ENCODE results near the gene ZNF415.
"Not testable (repeated sequence)": the region's sequence is repeated elsewhere in the genome, so short reads cannot be mapped to it uniquely, and the experiment has no call there.

Gene ZNF415

DNA sequence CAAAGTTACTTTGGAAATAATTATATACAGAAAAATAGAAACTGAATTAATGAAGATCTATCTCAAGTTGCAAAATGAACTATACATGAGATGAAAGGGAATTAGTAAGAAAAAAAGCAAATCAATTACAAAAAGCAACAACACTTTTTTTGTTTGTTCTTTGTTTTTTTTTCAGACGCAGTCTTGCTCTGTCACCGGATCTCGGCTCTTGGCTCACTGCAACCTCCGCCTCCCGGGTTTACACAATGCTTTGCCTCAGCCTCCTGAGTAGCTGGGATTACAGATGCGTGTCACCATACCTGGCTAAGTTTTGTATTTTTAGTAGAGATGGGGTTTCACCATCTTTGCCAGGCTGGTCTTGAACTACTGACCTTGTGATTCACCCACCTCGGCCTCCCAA lies 2.2 kb downstream of the ZNF415 start:
- no peak overlapping the region for H3K4me3 ChIP-seq (ENCODE audit: low read length, poor library complexity, severe bottlenecking)
- H3K36me3 ChIP-seq (ENCODE audit: insufficient read depth, low read length): no peaks in the 10 kb centered on the region
- H3K79me2 ChIP-seq (ENCODE audit: insufficient read depth, low read length): peaks cover 11% of the 10 kb centered on the region; the same call in 1 of the 2 replicates
- H3K9ac ChIP-seq (ENCODE audit: low read depth, low read length, poor library complexity, severe bottlenecking): no peak overlapping the region
- H3K4me2 ChIP-seq (ENCODE audit: low read depth, low read length, poor library complexity, severe bottlenecking): peak overlapping the region; percentile 69
- no peaks in the 10 kb centered on the region for H3F3A ChIP-seq (ENCODE audit: low read depth)
- H2AFZ ChIP-seq (ENCODE audit: low read length): no peak overlapping the region
- H4K20me1 ChIP-seq (ENCODE audit: insufficient read depth, low read length, poor library complexity, severe bottlenecking): no peaks in the 10 kb centered on the region
- H3K9me2 ChIP-seq (replicated peaks; ENCODE audit: low read depth, low read length): no peaks in the 10 kb centered on the region
- no peaks in the 10 kb centered on the region for H3K4me1 ChIP-seq (ENCODE audit: insufficient read depth, low read length, poor library complexity, severe bottlenecking)
- H3K9me3 ChIP-seq (ENCODE audit: insufficient read depth, low read depth, low read length): no peaks in the 10 kb centered on the region
- no peaks in the 10 kb centered on the region for H3K27me3 ChIP-seq (ENCODE audit: insufficient read depth, low read length, poor library complexity, severe bottlenecking)
- TF ChIP-seq, protein P1, sequence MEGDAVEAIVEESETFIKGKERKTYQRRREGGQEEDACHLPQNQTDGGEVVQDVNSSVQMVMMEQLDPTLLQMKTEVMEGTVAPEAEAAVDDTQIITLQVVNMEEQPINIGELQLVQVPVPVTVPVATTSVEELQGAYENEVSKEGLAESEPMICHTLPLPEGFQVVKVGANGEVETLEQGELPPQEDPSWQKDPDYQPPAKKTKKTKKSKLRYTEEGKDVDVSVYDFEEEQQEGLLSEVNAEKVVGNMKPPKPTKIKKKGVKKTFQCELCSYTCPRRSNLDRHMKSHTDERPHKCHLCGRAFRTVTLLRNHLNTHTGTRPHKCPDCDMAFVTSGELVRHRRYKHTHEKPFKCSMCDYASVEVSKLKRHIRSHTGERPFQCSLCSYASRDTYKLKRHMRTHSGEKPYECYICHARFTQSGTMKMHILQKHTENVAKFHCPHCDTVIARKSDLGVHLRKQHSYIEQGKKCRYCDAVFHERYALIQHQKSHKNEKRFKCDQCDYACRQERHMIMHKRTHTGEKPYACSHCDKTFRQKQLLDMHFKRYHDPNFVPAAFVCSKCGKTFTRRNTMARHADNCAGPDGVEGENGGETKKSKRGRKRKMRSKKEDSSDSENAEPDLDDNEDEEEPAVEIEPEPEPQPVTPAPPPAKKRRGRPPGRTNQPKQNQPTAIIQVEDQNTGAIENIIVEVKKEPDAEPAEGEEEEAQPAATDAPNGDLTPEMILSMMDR (conservative IDR thresholded peaks at IDR 0.05; ENCODE audit: low read length): no peak
- TF ChIP-seq EZH2phosphoT487 (IDR thresholded peaks at IDR 0.05; ENCODE audit: borderline replicate concordance): no peak

DNA sequence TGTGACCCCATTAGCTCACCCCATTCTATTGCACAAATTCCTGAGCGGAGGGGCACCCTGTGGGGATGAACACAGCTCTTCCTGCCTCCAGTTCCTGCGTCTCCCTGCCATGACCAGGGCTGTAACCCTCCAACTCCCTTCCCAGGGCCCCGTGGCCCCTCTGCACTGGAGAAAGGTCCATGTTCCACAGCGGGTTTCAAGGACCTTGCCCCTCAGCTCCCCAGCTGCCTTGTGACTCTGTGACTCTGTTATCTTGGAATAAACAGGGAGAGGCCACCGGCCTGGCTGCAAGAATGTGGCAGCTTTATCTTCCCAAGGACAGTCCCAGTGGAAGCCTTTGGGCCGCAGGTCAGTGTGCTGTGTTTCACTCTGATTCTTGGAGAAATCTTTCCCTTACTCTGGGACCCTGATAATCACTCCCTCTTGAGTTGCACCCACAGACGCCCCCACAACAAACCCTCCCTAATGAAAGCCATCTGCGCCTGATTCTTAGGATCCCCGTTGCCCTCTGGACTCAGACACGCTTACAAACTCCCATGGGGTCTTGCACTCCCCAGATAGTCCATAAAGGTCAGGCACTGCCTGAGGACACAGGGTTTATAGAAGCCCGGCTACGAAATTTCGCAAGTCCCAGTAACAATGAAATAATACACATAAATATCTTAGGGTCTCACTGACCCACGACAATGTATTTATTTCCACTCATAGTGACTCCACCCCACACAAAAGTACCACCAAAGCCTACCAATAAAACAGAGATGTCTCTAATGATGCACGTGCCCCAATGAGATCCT lies 5.8 kb downstream of the ZNF415 start:
- not testable (repeated sequence) for H3K9me2 ChIP-seq (replicated peaks; ENCODE audit: low read depth, low read length); H3K79me2 ChIP-seq (ENCODE audit: insufficient read depth, low read length); H3K4me2 ChIP-seq (ENCODE audit: low read depth, low read length, poor library complexity, severe bottlenecking); H3K4me3 ChIP-seq (ENCODE audit: low read length, poor library complexity, severe bottlenecking); H3K36me3 ChIP-seq (ENCODE audit: insufficient read depth, low read length); H3F3A ChIP-seq (ENCODE audit: low read depth); H3K27me3 ChIP-seq (ENCODE audit: insufficient read depth, low read length, poor library complexity, severe bottlenecking); H3K9me3 ChIP-seq (ENCODE audit: insufficient read depth, low read depth, low read length); H2AFZ ChIP-seq (ENCODE audit: low read length); H4K20me1 ChIP-seq (ENCODE audit: insufficient read depth, low read length, poor library complexity, severe bottlenecking); H3K9ac ChIP-seq (ENCODE audit: low read depth, low read length, poor library complexity, severe bottlenecking); H3K4me1 ChIP-seq (ENCODE audit: insufficient read depth, low read length, poor library complexity, severe bottlenecking)

DNA sequence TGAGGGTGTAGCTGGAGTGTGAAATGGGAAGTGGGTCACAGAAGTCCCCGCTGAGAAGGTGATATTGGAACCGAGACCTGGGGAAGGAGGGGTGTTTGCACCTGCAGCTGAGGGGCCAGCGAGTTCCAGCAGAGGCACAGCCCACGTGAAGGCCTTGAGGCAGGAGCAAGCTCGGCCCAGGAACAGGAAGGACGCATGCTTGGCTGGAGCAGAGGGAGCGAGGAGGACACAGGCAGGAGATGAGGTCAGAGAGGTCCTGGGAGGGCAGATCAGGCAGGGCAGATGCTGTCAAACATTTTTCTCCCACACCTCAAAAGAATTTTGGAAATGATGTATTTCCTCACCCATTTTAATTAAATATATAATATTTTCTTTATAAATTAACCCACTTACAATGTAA lies 9.3 kb downstream of the ZNF415 start:
- Histone ChIP-seq H3K36me3 (ENCODE audit: insufficient read depth, low read length) (no peaks in the 10 kb centered on the region), H3K27me3 (ENCODE audit: insufficient read depth, low read length, poor library complexity, severe bottlenecking) (no peaks in the 10 kb centered on the region), H3K9me3 (ENCODE audit: insufficient read depth, low read depth, low read length) (no peaks in the 10 kb centered on the region; the same call in 1 of the 2 replicates), H3K79me2 (ENCODE audit: insufficient read depth, low read length) (no peaks in the 10 kb centered on the region), H3K4me3 (ENCODE audit: low read length, poor library complexity, severe bottlenecking) (no peak overlapping the region), H3K9me2 (replicated peaks; ENCODE audit: low read depth, low read length) (no peaks in the 10 kb centered on the region), H4K20me1 (ENCODE audit: insufficient read depth, low read length, poor library complexity, severe bottlenecking) (no peaks in the 10 kb centered on the region), H3K4me1 (ENCODE audit: insufficient read depth, low read length, poor library complexity, severe bottlenecking) (no peaks in the 10 kb centered on the region), H3K9ac (ENCODE audit: low read depth, low read length, poor library complexity, severe bottlenecking) (no peak overlapping the region), H2AFZ (ENCODE audit: low read length) (no peak overlapping the region), H3K4me2 (ENCODE audit: low read depth, low read length, poor library complexity, severe bottlenecking) (no peak overlapping the region), H3F3A (ENCODE audit: low read depth) (no peaks in the 10 kb centered on the region)
- TF ChIP-seq, protein P1 (conservative IDR thresholded peaks at IDR 0.05; ENCODE audit: low read length): no peak
- TF ChIP-seq EZH2phosphoT487 (IDR thresholded peaks at IDR 0.05; ENCODE audit: borderline replicate concordance): no peak

DNA sequence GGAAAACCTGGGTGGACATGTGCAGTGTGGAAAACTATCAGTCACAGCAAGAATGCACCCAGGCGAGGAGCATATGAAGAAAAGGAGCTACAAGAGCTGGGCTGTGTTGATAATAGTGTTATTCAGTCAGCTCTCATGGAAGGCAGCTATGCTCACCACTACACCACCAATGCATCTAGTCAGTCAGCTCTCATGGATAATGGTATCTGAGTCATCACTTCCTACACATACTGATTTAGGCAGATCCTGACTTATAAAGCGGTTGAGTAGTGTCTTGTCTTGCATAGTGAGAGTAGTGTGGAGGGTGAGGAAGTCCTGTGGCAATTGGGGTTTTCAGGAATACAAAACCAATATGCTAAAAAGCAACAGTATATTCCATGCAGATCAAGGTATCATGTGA lies 20.4 kb downstream of the ZNF415 start:
- Histone ChIP-seq H3K27me3 (ENCODE audit: insufficient read depth, low read length, poor library complexity, severe bottlenecking) (no peaks in the 10 kb centered on the region), H3K9ac (ENCODE audit: low read depth, low read length, poor library complexity, severe bottlenecking) (no peak overlapping the region), H3K36me3 (ENCODE audit: insufficient read depth, low read length) (peaks cover 24% of the 10 kb centered on the region; the same call in 1 of the 2 replicates), H3K9me2 (replicated peaks; ENCODE audit: low read depth, low read length) (no peaks in the 10 kb centered on the region), H3K4me2 (ENCODE audit: low read depth, low read length, poor library complexity, severe bottlenecking) (no peak overlapping the region), H3K4me1 (ENCODE audit: insufficient read depth, low read length, poor library complexity, severe bottlenecking) (no peaks in the 10 kb centered on the region), H3F3A (ENCODE audit: low read depth) (no peaks in the 10 kb centered on the region), H3K79me2 (ENCODE audit: insufficient read depth, low read length) (no peaks in the 10 kb centered on the region), H3K4me3 (ENCODE audit: low read length, poor library complexity, severe bottlenecking) (no peak overlapping the region), H4K20me1 (ENCODE audit: insufficient read depth, low read length, poor library complexity, severe bottlenecking) (no peaks in the 10 kb centered on the region), H3K9me3 (ENCODE audit: insufficient read depth, low read depth, low read length) (no peaks in the 10 kb centered on the region), H2AFZ (ENCODE audit: low read length) (no peak overlapping the region)
- TF ChIP-seq, protein P1 (conservative IDR thresholded peaks at IDR 0.05; ENCODE audit: low read length): no peak
- TF ChIP-seq EZH2phosphoT487 (IDR thresholded peaks at IDR 0.05; ENCODE audit: borderline replicate concordance): no peak
